ENCODE data around the gene P2RY8. TPM values are rescaled to one million over a fixed set of nuclear protein-coding genes. Genes with fewer than 3 reads are reported as not detected.

The P2RY8 gene
- total RNA-seq, 1 donor from 2014 or later = 0.32 TPM

DNA sequence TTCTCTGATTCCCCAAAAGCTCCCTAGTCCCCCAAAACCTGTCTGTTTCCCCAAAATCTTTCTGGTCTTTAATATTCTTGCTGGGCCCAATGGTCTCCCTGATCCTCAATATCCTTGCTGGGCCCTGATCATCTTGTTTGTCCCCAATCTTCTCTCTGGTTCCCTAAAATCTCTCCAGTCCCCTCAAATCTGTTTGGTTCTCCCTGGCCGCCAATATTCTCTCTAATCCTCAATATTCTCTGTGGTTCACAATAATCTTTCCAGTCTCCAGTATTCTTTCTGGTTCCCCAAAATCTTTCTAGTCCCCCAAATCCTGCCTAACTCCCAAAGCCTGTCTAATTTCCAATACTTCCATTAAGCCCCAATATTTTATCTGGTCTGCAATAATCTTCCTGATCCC, 18.5 kb downstream of the P2RY8 start:
- no peak overlapping the region for H3K9ac ChIP-seq
- H3F3A ChIP-seq (ENCODE audit: low read depth) = no peaks in the 10 kb centered on the region
- peaks cover 5% of the 10 kb centered on the region for H3K27me3 ChIP-seq
- no peaks in the 10 kb centered on the region for H3K36me3 ChIP-seq
- no peaks in the 10 kb centered on the region for H3K36me3 Mint-ChIP-seq
- no peaks in the 10 kb centered on the region for H3K4me1 ChIP-seq
- H3K27ac Mint-ChIP-seq = no peak overlapping the region
- peaks cover 2% of the 10 kb centered on the region for H3K9me3 Mint-ChIP-seq
- H4K20me1 ChIP-seq (ENCODE audit: low read depth) = no peaks in the 10 kb centered on the region
- peaks cover 7% of the 10 kb centered on the region for H3K27me3 Mint-ChIP-seq (ENCODE audit: insufficient read depth, low read depth)
- no peak overlapping the region for H3K4me2 ChIP-seq
- H3K9me3 ChIP-seq (ENCODE audit: low read depth) = no peaks in the 10 kb centered on the region
- H3K4me1 Mint-ChIP-seq = no peaks in the 10 kb centered on the region
- DNase-seq (ENCODE audit: low spot score) = no peak
- H3K4me3 ChIP-seq = no peak overlapping the region
- H3K79me2 ChIP-seq (ENCODE audit: low read depth) = no peaks in the 10 kb centered on the region
- H2AFZ ChIP-seq (replicated peaks) = no peak overlapping the region
- H3K4me3 Mint-ChIP-seq = no peak overlapping the region
- H3K27ac ChIP-seq = no peak overlapping the region
- TF ChIP-seq EZH2phosphoT487 (IDR thresholded peaks at IDR 0.05) (no peak), EZH2 (IDR thresholded peaks at IDR 0.05) (no peak)
- TF ChIP-seq, protein P1, sequence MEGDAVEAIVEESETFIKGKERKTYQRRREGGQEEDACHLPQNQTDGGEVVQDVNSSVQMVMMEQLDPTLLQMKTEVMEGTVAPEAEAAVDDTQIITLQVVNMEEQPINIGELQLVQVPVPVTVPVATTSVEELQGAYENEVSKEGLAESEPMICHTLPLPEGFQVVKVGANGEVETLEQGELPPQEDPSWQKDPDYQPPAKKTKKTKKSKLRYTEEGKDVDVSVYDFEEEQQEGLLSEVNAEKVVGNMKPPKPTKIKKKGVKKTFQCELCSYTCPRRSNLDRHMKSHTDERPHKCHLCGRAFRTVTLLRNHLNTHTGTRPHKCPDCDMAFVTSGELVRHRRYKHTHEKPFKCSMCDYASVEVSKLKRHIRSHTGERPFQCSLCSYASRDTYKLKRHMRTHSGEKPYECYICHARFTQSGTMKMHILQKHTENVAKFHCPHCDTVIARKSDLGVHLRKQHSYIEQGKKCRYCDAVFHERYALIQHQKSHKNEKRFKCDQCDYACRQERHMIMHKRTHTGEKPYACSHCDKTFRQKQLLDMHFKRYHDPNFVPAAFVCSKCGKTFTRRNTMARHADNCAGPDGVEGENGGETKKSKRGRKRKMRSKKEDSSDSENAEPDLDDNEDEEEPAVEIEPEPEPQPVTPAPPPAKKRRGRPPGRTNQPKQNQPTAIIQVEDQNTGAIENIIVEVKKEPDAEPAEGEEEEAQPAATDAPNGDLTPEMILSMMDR (IDR thresholded peaks at IDR 0.05) = no peak

DNA sequence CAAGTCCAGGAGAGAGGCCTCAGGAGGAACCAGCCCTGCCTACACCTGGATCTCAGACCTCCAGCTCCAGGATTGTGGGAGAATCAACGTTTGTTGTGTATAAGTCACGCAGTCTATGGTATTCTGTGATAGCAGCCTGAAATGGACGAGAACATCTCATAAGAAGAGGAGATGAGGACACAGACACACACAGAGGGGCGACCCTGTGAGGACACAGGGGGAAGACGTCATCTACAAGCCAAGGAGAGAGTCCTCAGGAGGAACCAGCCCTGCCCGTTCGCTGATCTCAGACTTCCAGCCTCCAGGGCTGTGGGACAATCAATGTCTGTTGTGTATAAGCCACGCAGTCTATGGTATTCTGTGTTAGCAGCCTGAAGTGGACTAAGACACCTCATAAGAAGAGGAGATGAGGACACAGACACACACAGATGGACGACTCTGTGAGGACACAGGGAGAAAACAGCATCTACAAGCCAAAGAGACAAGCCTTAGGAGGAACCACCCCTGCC, 20.3 kb downstream of the P2RY8 start:
- DNase-seq (ENCODE audit: low spot score) = no peak
- Mint-ChIP-seq H3K27me3 (ENCODE audit: insufficient read depth, low read depth) (peaks cover 12% of the 10 kb centered on the region), H3K27ac (no peak overlapping the region), H3K36me3 (no peaks in the 10 kb centered on the region), H3K4me3 (no peak overlapping the region), H3K9me3 (peaks cover 5% of the 10 kb centered on the region), H3K4me1 (no peaks in the 10 kb centered on the region)
- no peaks in the 10 kb centered on the region for H3K79me2 ChIP-seq (ENCODE audit: low read depth)
- H3K27ac ChIP-seq = no peak overlapping the region
- no peak overlapping the region for H2AFZ ChIP-seq (replicated peaks)
- TF ChIP-seq EZH2phosphoT487 (IDR thresholded peaks at IDR 0.05) = no peak
- no peak for TF ChIP-seq EZH2 (IDR thresholded peaks at IDR 0.05)
- TF ChIP-seq, protein P1 (IDR thresholded peaks at IDR 0.05) = no peak
- H3K4me3 ChIP-seq = no peak overlapping the region
- H3K9me3 ChIP-seq (ENCODE audit: low read depth) = no peaks in the 10 kb centered on the region
- H3K9ac ChIP-seq = no peak overlapping the region
- no peaks in the 10 kb centered on the region for H3K36me3 ChIP-seq
- peaks cover 5% of the 10 kb centered on the region for H3K27me3 ChIP-seq
- H3K4me1 ChIP-seq = no peaks in the 10 kb centered on the region
- no peaks in the 10 kb centered on the region for H3F3A ChIP-seq (ENCODE audit: low read depth)
- no peaks in the 10 kb centered on the region for H4K20me1 ChIP-seq (ENCODE audit: low read depth)
- no peak overlapping the region for H3K4me2 ChIP-seq

DNA sequence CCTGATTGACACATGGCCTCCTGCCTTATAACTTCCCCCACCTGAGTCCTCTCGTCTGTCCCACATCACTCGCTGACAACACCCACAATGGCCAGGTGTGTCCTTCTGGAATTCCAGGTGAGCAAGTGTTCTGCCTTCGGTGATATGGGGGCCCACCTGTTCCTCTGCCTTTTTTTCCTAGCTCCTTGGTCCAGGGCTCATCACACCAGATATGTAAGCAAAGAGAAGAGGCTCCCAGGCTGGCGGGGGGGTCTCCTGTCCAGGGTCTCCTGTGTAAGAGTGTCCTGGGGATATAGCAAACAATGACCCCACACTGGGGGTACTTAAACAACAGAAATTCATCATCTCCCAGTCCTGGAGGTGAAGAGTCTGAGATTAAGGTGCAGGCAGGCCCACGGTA, 25.2 kb downstream of the P2RY8 start:
- Histone ChIP-seq H3K4me2 (no peak overlapping the region), H3K9ac (no peak overlapping the region), H3K9me3 (ENCODE audit: low read depth) (no peaks in the 10 kb centered on the region), H3K27ac (no peak overlapping the region), H3K36me3 (no peaks in the 10 kb centered on the region), H2AFZ (replicated peaks) (no peak overlapping the region), H3K4me3 (no peak overlapping the region), H3F3A (ENCODE audit: low read depth) (no peaks in the 10 kb centered on the region), H3K27me3 (peaks cover 5% of the 10 kb centered on the region), H3K4me1 (no peaks in the 10 kb centered on the region), H4K20me1 (ENCODE audit: low read depth) (no peaks in the 10 kb centered on the region), H3K79me2 (ENCODE audit: low read depth) (no peaks in the 10 kb centered on the region)
- no peak overlapping the region for H3K4me3 Mint-ChIP-seq
- no peaks in the 10 kb centered on the region for H3K4me1 Mint-ChIP-seq
- no peak for TF ChIP-seq EZH2 (IDR thresholded peaks at IDR 0.05)
- TF ChIP-seq, protein P1 (IDR thresholded peaks at IDR 0.05) = no peak
- TF ChIP-seq EZH2phosphoT487 (IDR thresholded peaks at IDR 0.05) = no peak
- no peak for DNase-seq (ENCODE audit: low spot score)
- peaks cover 6% of the 10 kb centered on the region for H3K9me3 Mint-ChIP-seq
- no peaks in the 10 kb centered on the region for H3K36me3 Mint-ChIP-seq
- H3K27ac Mint-ChIP-seq = no peak overlapping the region
- peaks cover 12% of the 10 kb centered on the region for H3K27me3 Mint-ChIP-seq (ENCODE audit: insufficient read depth, low read depth)

All from neural progenitor cell (in vitro differentiated cells).